Activated CD8-positive, alpha-beta memory T cell treated with anti-CD3 and anti-CD28 coated beads for 36 hours (primary cell): ENCODE measurements around the gene CSTPP1. TPM values are rescaled to one million over a fixed set of nuclear protein-coding genes. Genes with fewer than 3 reads are reported as not detected.

Experiments
- CTCF ChIA-PET: fragments of 350-600 bp; sonication (Branson Sonifier 250); formaldehyde crosslinking; loops from one replicate; lab custom pipeline; 2021; ENCODE audit warnings: antibody characterized with exemption; lab: Charles Lee
- POLR2A ChIA-PET: fragments of 350-600 bp; sonication (Branson Sonifier 250); formaldehyde crosslinking; loops from one replicate; lab custom pipeline; 2021; ENCODE audit warnings: antibody characterized with exemption; lab: Charles Lee
- total RNA-seq, 2 experiments: library from RNA; stranded (reverse); gene quantifications; one replicate each; pipeline ENCODE4 v1.2.3, GENCODE V29; 2021

CSTPP1 gene
- total RNA-seq, 2 experiments from 2014 or later, result 15.7 to 16.0 TPM

- POLR2A ChIA-PET, result interaction anchor here (0.6 kb wide), 1 partner anchor 458 kb away, joined by 6 read pairs; no protein-coding TSS in a partner anchor
- CTCF ChIA-PET, result interaction anchor here (0.7 kb wide), 1 partner anchor 220 kb away, joined by 4 read pairs; the partner anchor contains the start of gene CSTPP1
Measured at GRCh38 chr11:47156333-47156732, 219.8 kb downstream of the CSTPP1 start.

- CTCF ChIA-PET, result no interaction called here
- POLR2A ChIA-PET, result interaction anchor here (0.6 kb wide), 1 partner anchor 458 kb away, joined by 6 read pairs; no protein-coding TSS in a partner anchor
Measured at GRCh38 chr11:47156951-47157350, 220.4 kb downstream of the CSTPP1 start.

- CTCF ChIA-PET, result interaction anchor here (0.8 kb wide), 1 partner anchor 9 kb away, joined by 3 read pairs; no protein-coding TSS in a partner anchor
- POLR2A ChIA-PET, result interaction anchor here (0.6 kb wide), 1 partner anchor 78 kb away, joined by 3 read pairs; no protein-coding TSS in a partner anchor
Measured at GRCh38 chr11:47157805-47158204, 221.2 kb downstream of the CSTPP1 start.

GRCh38 chr11:47158242-47158641 lies 221.7 kb downstream of the CSTPP1 start:
- ChIA-PET CTCF (interaction anchor here (0.8 kb wide), 1 partner anchor 9 kb away, joined by 3 read pairs; no protein-coding TSS in a partner anchor), POLR2A (interaction anchor here (0.6 kb wide), 1 partner anchor 78 kb away, joined by 3 read pairs; no protein-coding TSS in a partner anchor)

- CTCF ChIA-PET, result interaction anchor here (0.6 to 1.0 kb wide), 4 partner anchors 11 to 248 kb away, joined by 3 to 5 read pairs (median 3); no protein-coding TSS in a partner anchor
- POLR2A ChIA-PET, result no interaction called here
Measured at GRCh38 chr11:47160753-47161133, 224.2 kb downstream of the CSTPP1 start.

- POLR2A ChIA-PET, result no interaction called here
- CTCF ChIA-PET, result interaction anchor here (0.6 to 2.0 kb wide), 7 partner anchors 8 to 274 kb away, joined by 3 to 12 read pairs (median 4); no protein-coding TSS in a partner anchor
Measured at GRCh38 chr11:47161134-47161854, 224.7 kb downstream of the CSTPP1 start.

- POLR2A ChIA-PET, result interaction anchor here (1.4 kb wide), 1 partner anchor 98 kb away, joined by 4 read pairs; no protein-coding TSS in a partner anchor
- CTCF ChIA-PET, result interaction anchor here (0.6 to 2.0 kb wide), 7 partner anchors 9 to 275 kb away, joined by 3 to 12 read pairs (median 4); no protein-coding TSS in a partner anchor
Measured at GRCh38 chr11:47161890-47162289, 225.3 kb downstream of the CSTPP1 start.

GRCh38 chr11:47162426-47162825 lies 225.9 kb downstream of the CSTPP1 start:
- POLR2A ChIA-PET, result interaction anchor here (0.7 to 1.4 kb wide), 2 partner anchors 97 to 100 kb away, joined by 4 to 8 read pairs; no protein-coding TSS in a partner anchor

GRCh38 chr11:47163193-47163592 lies 226.6 kb downstream of the CSTPP1 start:
- ChIA-PET POLR2A (interaction anchor here (0.6 to 1.4 kb wide), 4 partner anchors 52 to 783 kb away, joined by 3 to 8 read pairs (median 4); partner anchors contain the start of gene DDB2), CTCF (interaction anchor here (0.7 to 2.0 kb wide), 7 partner anchors 9 to 591 kb away, joined by 3 to 12 read pairs (median 3); no protein-coding TSS in a partner anchor)

More at GRCh38 chr11:47162426-47162825, 225.9 kb downstream of the CSTPP1 start:
- CTCF ChIA-PET, result interaction anchor here (0.6 to 2.0 kb wide), 10 partner anchors 9 to 275 kb away, joined by 3 to 12 read pairs (median 4); no protein-coding TSS in a partner anchor

GRCh38 chr11:47163898-47164297 lies 227.3 kb downstream of the CSTPP1 start:
- ChIA-PET CTCF (interaction anchor here (1.1 to 1.5 kb wide), 2 partner anchors 14 to 591 kb away, joined by 3 read pairs; no protein-coding TSS in a partner anchor), POLR2A (no interaction called here)

- POLR2A ChIA-PET, result no interaction called here
- CTCF ChIA-PET, result no interaction called here
Measured at GRCh38 chr11:47164321-47164720, 227.8 kb downstream of the CSTPP1 start.

GRCh38 chr11:47165253-47165840 lies 228.8 kb downstream of the CSTPP1 start:
- POLR2A ChIA-PET, result interaction anchor here (0.6 kb wide), 1 partner anchor 14 kb away, joined by 3 read pairs; no protein-coding TSS in a partner anchor
- CTCF ChIA-PET, result no interaction called here

- CTCF ChIA-PET, result no interaction called here
- POLR2A ChIA-PET, result no interaction called here
Measured at GRCh38 chr11:47166368-47166767, 229.8 kb downstream of the CSTPP1 start.

- CTCF ChIA-PET, result interaction anchor here (1.2 to 2.2 kb wide), 3 partner anchors 8 to 17 kb away, joined by 5 to 10 read pairs (median 6); no protein-coding TSS in a partner anchor
- POLR2A ChIA-PET, result no interaction called here
Measured at GRCh38 chr11:47171061-47171838, 234.7 kb downstream of the CSTPP1 start.

- ChIA-PET POLR2A (no interaction called here), CTCF (interaction anchor here (1.2 to 2.2 kb wide), 3 partner anchors 9 to 17 kb away, joined by 5 to 10 read pairs (median 6); no protein-coding TSS in a partner anchor)
Measured at GRCh38 chr11:47171856-47172255, 235.3 kb downstream of the CSTPP1 start.

GRCh38 chr11:47172740-47173336 lies 236.3 kb downstream of the CSTPP1 start:
- POLR2A ChIA-PET, result interaction anchor here (0.6 kb wide), 1 partner anchor 64 kb away, joined by 5 read pairs; no protein-coding TSS in a partner anchor
- CTCF ChIA-PET, result interaction anchor here (1.9 to 2.2 kb wide), 2 partner anchors 10 to 12 kb away, joined by 5 to 10 read pairs; no protein-coding TSS in a partner anchor

- CTCF ChIA-PET, result interaction anchor here (0.6 to 2.1 kb wide), 2 partner anchors 9 to 148 kb away, joined by 4 to 5 read pairs; no protein-coding TSS in a partner anchor
Measured at GRCh38 chr11:47175746-47176327, 239.3 kb downstream of the CSTPP1 start.

More at GRCh38 chr11:47175746-47176327, 239.3 kb downstream of the CSTPP1 start:
- POLR2A ChIA-PET, result interaction anchor here (0.5 to 1.2 kb wide), 2 partner anchors 39 to 291 kb away, joined by 3 read pairs; partner anchors contain the start of gene DDB2
